ENCODE measurements around the gene IFNL3.

Gene IFNL3

DNA sequence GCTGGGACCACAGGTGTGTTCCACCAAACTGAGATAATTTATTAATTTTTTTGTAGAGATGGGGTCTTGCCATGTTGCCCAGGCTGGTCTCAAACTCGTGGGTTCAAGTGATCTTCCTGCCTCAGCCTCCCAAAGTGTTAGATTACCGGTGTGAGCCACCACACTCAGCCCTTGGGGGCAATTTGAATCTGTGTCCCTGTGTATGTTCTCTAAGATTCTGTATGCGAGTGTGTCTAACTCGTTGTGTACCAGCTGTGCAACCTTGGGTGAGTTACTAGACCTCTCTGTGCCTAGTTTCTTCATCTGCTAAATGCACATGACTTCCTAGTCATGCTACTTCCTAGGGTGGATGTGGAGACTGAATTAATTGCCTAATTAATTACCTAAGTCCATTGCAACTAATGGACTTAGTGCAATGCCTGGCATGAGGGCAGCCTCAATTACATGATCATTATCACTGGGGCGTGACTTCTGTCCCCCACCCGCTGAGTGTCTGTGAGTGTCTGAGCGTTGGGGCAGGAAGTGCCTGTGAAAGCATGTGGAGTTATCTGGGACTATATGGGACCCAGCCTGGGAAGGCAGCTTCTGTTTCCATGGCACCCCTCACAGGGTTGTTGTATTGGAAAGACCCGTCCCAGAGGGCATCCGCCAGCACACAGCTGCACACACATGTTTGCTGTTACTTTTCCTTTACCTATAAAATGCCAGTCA is 49.8 kb downstream of the IFNL3 start:
- TF ChIP-seq SIN3A (IDR thresholded peaks at IDR 0.05; ENCODE audit: borderline replicate concordance, insufficient read depth, low read length) (no peak), FOXP2 (optimal IDR thresholded peaks at IDR 0.05; ENCODE audit: borderline replicate concordance, extremely low read depth, extremely low read length, insufficient read depth) (no peak), POLR2AphosphoS5 (IDR thresholded peaks at IDR 0.05; ENCODE audit: low read depth, low read length) (no peak), TAF1 (IDR thresholded peaks at IDR 0.05; ENCODE audit: borderline replicate concordance, insufficient read depth, low read length) (no peak), REST (IDR thresholded peaks at IDR 0.05; ENCODE audit: insufficient read depth in 1 of 2, low read depth in 2 of 2, low read length in 2 of 2) (no peak)

- no peak for TF ChIP-seq TAF1 (IDR thresholded peaks at IDR 0.05; ENCODE audit: borderline replicate concordance, insufficient read depth, low read length)
Observed at GRCh38 chr19:39193803-39194202, 51.0 kb downstream of the IFNL3 start.

Measured in PFSK-1 (cell line).